ENCODE measurements around the gene XIRP2.

DNA sequence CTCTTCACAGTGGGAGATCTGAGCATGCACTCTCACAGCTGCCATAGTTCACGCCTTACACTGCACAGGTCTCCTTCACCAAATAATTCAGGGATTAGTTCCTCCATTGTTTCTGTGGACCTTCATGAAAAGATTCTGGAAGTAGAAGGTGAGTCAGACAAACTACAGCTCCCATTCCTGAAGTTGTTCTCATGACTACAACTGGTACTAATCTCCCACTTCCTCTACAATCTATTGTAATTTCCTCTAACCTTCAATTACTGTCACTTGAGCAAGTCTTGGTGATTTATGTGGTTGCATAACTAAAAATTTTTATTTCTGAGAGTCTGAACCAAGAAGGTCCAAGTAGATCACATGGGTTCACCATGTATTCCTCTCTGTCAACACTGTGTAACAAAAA lies 128.7 kb downstream of the XIRP2 start:
- no peak for TF ChIP-seq POLR2A (IDR thresholded peaks at IDR 0.05)
- TF ChIP-seq, protein P1, sequence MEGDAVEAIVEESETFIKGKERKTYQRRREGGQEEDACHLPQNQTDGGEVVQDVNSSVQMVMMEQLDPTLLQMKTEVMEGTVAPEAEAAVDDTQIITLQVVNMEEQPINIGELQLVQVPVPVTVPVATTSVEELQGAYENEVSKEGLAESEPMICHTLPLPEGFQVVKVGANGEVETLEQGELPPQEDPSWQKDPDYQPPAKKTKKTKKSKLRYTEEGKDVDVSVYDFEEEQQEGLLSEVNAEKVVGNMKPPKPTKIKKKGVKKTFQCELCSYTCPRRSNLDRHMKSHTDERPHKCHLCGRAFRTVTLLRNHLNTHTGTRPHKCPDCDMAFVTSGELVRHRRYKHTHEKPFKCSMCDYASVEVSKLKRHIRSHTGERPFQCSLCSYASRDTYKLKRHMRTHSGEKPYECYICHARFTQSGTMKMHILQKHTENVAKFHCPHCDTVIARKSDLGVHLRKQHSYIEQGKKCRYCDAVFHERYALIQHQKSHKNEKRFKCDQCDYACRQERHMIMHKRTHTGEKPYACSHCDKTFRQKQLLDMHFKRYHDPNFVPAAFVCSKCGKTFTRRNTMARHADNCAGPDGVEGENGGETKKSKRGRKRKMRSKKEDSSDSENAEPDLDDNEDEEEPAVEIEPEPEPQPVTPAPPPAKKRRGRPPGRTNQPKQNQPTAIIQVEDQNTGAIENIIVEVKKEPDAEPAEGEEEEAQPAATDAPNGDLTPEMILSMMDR (IDR thresholded peaks at IDR 0.05): no peak

Data from body of pancreas (tissue), 4 donors.